ENCODE data around the gene CLNK.
"Not testable (repeated sequence)": the region's sequence is repeated elsewhere in the genome, so short reads cannot be mapped to it uniquely, and the experiment has no call there.

The CLNK gene

DNA sequence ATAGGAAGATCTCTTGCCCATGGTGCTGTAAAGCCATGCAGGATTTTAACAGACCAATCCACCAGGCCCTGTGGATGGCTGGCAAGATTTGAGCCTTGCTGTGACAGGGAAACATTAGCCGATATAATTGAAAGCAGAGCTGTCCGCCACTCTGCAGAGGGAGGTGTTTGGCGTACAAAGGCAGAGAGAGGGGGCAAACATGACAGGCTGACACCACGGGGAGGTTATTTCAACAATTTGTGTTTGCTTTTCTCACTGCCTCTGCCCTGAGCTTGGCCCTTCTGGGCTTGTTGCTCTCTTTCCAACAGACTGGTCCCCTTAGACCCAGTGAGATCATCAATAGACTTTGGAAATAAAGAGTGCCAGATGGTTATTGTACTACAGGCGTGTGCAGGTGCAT lies 59.4 kb downstream of the CLNK start:
- no peak for DNase-seq (ENCODE audit: low read depth)
- H3K4me3 ChIP-seq (ENCODE audit: control insufficient read depth, low read depth, low read length), result no peak overlapping the region
- TF ChIP-seq, protein P1, sequence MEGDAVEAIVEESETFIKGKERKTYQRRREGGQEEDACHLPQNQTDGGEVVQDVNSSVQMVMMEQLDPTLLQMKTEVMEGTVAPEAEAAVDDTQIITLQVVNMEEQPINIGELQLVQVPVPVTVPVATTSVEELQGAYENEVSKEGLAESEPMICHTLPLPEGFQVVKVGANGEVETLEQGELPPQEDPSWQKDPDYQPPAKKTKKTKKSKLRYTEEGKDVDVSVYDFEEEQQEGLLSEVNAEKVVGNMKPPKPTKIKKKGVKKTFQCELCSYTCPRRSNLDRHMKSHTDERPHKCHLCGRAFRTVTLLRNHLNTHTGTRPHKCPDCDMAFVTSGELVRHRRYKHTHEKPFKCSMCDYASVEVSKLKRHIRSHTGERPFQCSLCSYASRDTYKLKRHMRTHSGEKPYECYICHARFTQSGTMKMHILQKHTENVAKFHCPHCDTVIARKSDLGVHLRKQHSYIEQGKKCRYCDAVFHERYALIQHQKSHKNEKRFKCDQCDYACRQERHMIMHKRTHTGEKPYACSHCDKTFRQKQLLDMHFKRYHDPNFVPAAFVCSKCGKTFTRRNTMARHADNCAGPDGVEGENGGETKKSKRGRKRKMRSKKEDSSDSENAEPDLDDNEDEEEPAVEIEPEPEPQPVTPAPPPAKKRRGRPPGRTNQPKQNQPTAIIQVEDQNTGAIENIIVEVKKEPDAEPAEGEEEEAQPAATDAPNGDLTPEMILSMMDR (conservative IDR thresholded peaks at IDR 0.05; ENCODE audit: control insufficient read depth, insufficient read depth, low read depth, low read length), result no peak

DNA sequence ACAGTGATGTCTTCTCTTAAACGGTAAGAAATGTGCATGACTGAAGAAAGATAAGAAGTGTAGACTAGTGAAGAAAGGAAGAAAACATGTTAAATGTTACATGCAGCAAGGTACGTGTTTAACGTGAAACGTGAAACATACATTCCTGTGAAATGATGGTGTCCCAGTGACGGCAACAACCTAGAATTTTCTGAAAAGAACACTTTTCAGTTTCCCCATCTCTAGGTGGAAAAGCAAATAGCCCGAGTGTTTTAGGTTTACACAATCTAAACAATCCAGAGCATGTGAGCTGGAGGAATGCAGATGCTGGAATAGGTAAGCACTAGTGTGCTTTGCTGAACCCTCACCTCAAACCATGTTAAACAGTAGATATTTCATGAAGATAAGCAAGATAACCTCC lies 60.7 kb downstream of the CLNK start:
- DNase-seq (ENCODE audit: low read depth), result no peak
- H3K4me3 ChIP-seq (ENCODE audit: control insufficient read depth, low read depth, low read length), result no peak overlapping the region
- TF ChIP-seq, protein P1 (conservative IDR thresholded peaks at IDR 0.05; ENCODE audit: control insufficient read depth, insufficient read depth, low read depth, low read length), result no peak

DNA sequence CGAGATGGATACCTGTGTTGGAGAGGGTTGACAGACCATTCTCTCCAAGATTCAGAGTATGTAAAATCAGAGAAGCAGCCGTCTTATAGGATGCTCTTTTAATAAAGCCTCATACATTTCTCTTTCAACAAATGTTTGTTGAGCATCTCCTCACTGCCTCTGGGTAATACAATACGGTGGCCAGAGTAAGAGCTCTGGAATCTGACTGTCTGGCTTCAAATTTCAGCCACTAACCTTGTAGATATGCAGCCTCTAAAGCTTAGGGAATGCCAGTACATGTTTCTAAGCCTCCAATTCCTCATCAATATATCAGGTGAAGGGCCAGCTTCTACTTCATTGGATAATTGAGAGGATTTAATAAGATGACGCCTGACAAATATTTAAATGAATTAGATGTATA lies 61.3 kb downstream of the CLNK start:
- no peak for DNase-seq (ENCODE audit: low read depth)
- TF ChIP-seq, protein P1 (conservative IDR thresholded peaks at IDR 0.05; ENCODE audit: control insufficient read depth, insufficient read depth, low read depth, low read length), result no peak
- H3K4me3 ChIP-seq (ENCODE audit: control insufficient read depth, low read depth, low read length), result no peak overlapping the region

DNA sequence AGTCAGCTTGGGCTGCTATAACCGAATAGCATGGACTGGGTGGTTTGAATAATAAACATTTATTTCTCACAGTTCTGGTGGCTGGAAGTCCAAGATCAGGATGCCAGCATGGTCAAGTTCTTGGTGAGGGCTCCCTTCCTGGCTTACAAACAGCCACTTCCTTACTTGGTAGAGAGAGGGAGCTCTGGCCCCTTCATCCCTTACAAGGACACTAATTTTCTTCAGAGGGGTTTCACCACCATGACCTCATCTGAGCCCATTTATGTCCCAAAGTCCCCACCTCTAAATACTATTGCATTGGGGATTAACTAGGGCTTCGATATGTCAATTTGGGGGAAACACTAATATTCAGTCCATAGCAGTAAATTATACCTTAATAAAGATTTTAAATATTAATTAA lies 61.8 kb downstream of the CLNK start:
- H3K4me3 ChIP-seq (ENCODE audit: control insufficient read depth, low read depth, low read length), result no peak overlapping the region
- TF ChIP-seq, protein P1 (conservative IDR thresholded peaks at IDR 0.05; ENCODE audit: control insufficient read depth, insufficient read depth, low read depth, low read length), result peak; percentile 45
- DNase-seq (ENCODE audit: low read depth), result no peak

DNA sequence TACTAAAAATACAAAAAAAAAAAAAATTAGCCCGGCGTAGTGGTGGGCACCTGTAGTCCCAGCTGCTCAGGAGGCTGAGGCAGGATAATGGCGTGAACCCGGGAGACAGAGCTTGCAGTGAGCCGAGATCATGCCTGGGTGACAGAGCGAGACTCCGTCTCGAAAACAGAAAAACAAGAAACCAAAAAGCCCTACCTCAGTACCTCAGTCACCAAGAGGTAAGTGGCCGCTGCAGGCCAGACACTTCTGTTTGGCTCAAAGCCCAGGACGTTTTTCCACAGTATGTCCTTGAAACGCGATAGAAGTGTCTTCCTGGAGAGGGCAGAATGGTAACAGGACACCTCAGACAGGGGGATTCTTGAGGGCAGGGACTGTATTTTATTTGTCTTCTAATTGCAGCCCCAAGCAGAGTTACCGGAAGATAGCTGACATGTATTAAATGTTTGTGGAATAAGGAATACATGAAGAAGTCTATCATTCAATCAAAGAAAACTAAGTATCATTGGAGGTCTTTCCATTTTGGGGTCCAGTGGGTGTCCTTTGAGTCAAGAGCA lies 63.6 kb downstream of the CLNK start:
- DNase-seq (ENCODE audit: low read depth), result no peak
- no peak overlapping the region for H3K4me3 ChIP-seq (ENCODE audit: control insufficient read depth, low read depth, low read length)
- TF ChIP-seq, protein P1 (conservative IDR thresholded peaks at IDR 0.05; ENCODE audit: control insufficient read depth, insufficient read depth, low read depth, low read length), result no peak

DNA sequence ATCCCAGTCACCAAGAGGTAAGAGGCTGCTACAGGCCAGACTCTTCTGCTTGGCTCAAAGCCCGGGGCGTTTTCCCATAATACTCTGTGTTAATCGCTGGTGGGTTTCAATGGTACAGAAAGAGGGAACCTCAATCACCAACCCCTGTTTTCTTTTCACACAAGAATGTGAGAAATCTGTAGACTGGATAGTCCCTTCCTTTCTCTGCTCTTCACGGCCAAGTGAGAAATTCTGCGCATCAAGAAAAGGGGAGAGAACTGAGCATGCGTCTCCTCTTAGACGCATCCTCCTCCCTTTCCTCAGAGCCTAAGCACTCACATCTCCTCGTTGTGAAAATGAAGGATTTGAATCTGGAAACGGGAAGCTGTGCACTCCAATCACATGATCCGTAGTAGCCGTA lies 64.7 kb downstream of the CLNK start:
- TF ChIP-seq, protein P1 (conservative IDR thresholded peaks at IDR 0.05; ENCODE audit: control insufficient read depth, insufficient read depth, low read depth, low read length), result no peak
- no peak overlapping the region for H3K4me3 ChIP-seq (ENCODE audit: control insufficient read depth, low read depth, low read length)
- DNase-seq (ENCODE audit: low read depth), result no peak

DNA sequence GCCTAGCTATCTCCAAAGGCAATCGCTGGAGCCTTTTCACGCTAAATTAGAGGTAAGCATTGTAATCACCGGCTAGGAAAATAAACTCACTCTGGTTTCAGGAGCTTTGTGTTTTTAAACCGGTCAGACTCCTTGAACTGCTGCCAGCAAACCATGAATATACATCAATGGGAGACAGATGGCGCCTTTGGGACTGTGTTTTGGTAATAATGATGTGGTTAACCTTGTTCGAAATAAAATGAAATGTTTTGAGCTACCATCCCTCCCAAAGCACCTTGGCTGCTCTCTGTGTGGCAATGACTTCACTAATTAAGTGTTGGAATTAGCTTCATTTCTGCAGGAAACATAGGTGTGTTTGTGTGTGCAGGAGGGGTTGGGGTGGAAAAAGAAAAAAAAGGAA lies 65.3 kb downstream of the CLNK start:
- no peak overlapping the region for H3K4me3 ChIP-seq (ENCODE audit: control insufficient read depth, low read depth, low read length)
- TF ChIP-seq, protein P1 (conservative IDR thresholded peaks at IDR 0.05; ENCODE audit: control insufficient read depth, insufficient read depth, low read depth, low read length), result no peak
- DNase-seq (ENCODE audit: low read depth), result peak; percentile 37

DNA sequence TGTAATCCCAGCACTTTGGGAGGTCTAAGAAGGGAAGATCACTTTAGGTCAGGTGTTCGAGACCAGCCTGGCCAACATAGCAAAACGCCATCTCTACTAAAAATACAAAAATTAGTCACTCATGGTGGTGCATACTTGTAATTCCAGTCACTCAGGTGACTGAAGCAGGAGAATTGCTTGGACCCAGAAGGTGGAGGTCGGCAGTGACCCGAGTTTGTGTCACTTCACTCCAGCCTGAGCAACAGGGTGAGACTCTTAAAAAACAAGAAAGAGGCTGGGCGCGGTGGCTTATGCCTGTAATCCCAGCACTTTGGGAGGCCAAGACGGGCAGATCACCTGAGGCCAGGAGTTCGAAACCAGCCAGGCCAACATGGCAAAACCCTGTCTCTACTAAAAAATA lies 69.6 kb downstream of the CLNK start:
- not testable (repeated sequence) for H3K4me3 ChIP-seq (ENCODE audit: control insufficient read depth, low read depth, low read length)

More for the DNA sequence above, 69.6 kb downstream of the CLNK start:
- not testable (repeated sequence) for DNase-seq (ENCODE audit: low read depth)
